HepG2 (cell line): Measurements from ENCODE around the gene PHF21B. TPM values are rescaled to one million over a fixed set of nuclear protein-coding genes. Genes with fewer than 3 reads are reported as not detected.

ENCODE experiments used
- ATAC-seq: fragments of 200-7000 bp; cut with Tn5 transposase; 3 replicates; pipeline ENCODE4 v1.9.1; 2020; ENCODE audit warnings: mild to moderate bottlenecking, moderate library complexity
- BruUV-seq: library from RNA; stranded (reverse); fragments of 400-500 nt; replicated peaks from 2 replicates; lab custom pipeline; 2021; lab: Mats Ljungman, UMichigan
- CTCF ChIA-PET: fragments of 300-600 bp; formaldehyde crosslinking; extraction: SDS; loops from one replicate; lab custom pipeline; 2021; ENCODE audit warnings: low total read pairs, inconsistent platforms, low intra/inter-chr PET ratio; lab: Yijun Ruan, JAX
- POLR2A ChIA-PET: fragments of 350-600 bp; sonication (Branson Sonifier 250); formaldehyde crosslinking; loops from one replicate; lab custom pipeline; 2020; ENCODE audit warnings: antibody characterized with exemption, inconsistent platforms; lab: Yijun Ruan, JAX
- DNase-seq: peaks from one replicate; pipeline ENCODE4 v3.0.0-alpha.2; 2015; ENCODE audit warnings: low spot score
- FAIRE-seq: peaks from 3 replicates; lab custom pipeline; 2011; peaks lifted over from hg19 to GRCh38; lab: Jason Lieb, UNC
- H2AFZ ChIP-seq: one replicate; pipeline ENCODE4 v1.6.1; 2011; ENCODE audit warnings: low read length, inconsistent platforms
- H3K27ac ChIP-seq: fragments of 300-600 bp; 3 replicates; pipeline ENCODE4 v1.8.0; 2011; ENCODE audit warnings: mixed run types, mild to moderate bottlenecking, mixed read lengths, low read length, inconsistent platforms; ENCODE audit not compliant: insufficient read depth; ENCODE audit errors: extremely low read length
- H3K27me3 ChIP-seq, 2 experiments: fragments of 200-600 bp in 1 of 2; 2 replicates in 1 of 2; 3 replicates in 1 of 2; pipeline versions ENCODE4 v1.6.0 to v1.8.0; 2011; ENCODE audit warnings: low read length in 2 of 2, mild to moderate bottlenecking in 2 of 2, moderate library complexity in 2 of 2, inconsistent platforms in 1 of 2; ENCODE audit not compliant: insufficient read depth in 2 of 2, control insufficient read depth in 1 of 2
- H3K36me3 ChIP-seq, 2 experiments: fragments of 200-600 bp in 1 of 2; replicated peaks in 1 of 2; 2 replicates in 1 of 2; 3 replicates in 1 of 2; pipeline versions ENCODE4 v1.5.1 to v1.8.0; 2011; ENCODE audit warnings: low read length in 2 of 2, inconsistent platforms in 1 of 2; ENCODE audit not compliant: insufficient read depth in 2 of 2, control insufficient read depth in 1 of 2
- H3K4me1 ChIP-seq: 2 replicates; pipeline ENCODE4 v1.5.1; 2012; ENCODE audit warnings: low read length, inconsistent platforms; ENCODE audit not compliant: insufficient read depth
- H3K4me2 ChIP-seq: 2 replicates; pipeline ENCODE4 v1.6.0; 2011; ENCODE audit warnings: low read depth, low read length, inconsistent platforms
- H3K4me3 ChIP-seq, 3 experiments: fragments of 200-600 bp in 1 of 3; sonication (generic), shearing (Covaris generic) in 1 of 3; replicated peaks in 1 of 3; 2 replicates each; pipeline ENCODE4 v1.5.1; 2011 to 2016; ENCODE audit warnings: low read length in 3 of 3, inconsistent platforms in 2 of 3, low read depth in 2 of 3, mild to moderate bottlenecking in 2 of 3, control low read depth in 1 of 3, mixed read lengths in 1 of 3; ENCODE audit not compliant: insufficient read depth in 1 of 3
- H3K79me2 ChIP-seq: one replicate; pipeline ENCODE4 v1.6.1; 2011; ENCODE audit warnings: low read length, inconsistent platforms; ENCODE audit not compliant: insufficient read depth
- H3K9ac ChIP-seq: 2 replicates; pipeline ENCODE4 v1.6.0; 2011; ENCODE audit warnings: mild to moderate bottlenecking, low read depth, low read length, inconsistent platforms; ENCODE audit not compliant: insufficient read depth
- H3K9me3 ChIP-seq: 2 replicates; pipeline ENCODE4 v1.5.1; 2012; ENCODE audit warnings: mild to moderate bottlenecking, low read length
- H4K20me1 ChIP-seq: 2 replicates; pipeline ENCODE4 v1.6.0; 2011; ENCODE audit warnings: inconsistent platforms, mild to moderate bottlenecking, low read length, moderate library complexity; ENCODE audit not compliant: insufficient read depth
- HIVEP1 ChIP-seq: sonication (generic); formaldehyde crosslinking; IDR thresholded peaks from 2 replicates; pipeline ENCODE4 v1.4.0; 2020; ENCODE audit warnings: mild to moderate bottlenecking, missing genetic modification reagents
- MED8 ChIP-seq: sonication (generic); formaldehyde crosslinking; IDR thresholded peaks from 2 replicates; pipeline ENCODE4 v1.8.1; 2023; ENCODE audit warnings: mild to moderate bottlenecking, missing genetic modification reagents; ENCODE audit not compliant: insufficient replicate concordance
- SALL1 ChIP-seq: sonication (generic); formaldehyde crosslinking; IDR thresholded peaks from 2 replicates; pipeline ENCODE4 v1.8.0; 2022; ENCODE audit warnings: mild to moderate bottlenecking, missing genetic modification reagents
- U2AF1 ChIP-seq: fragments of 200-400 bp; formaldehyde crosslinking; optimal IDR thresholded peaks from 2 replicates; pipeline ENCODE3; 2017; ENCODE audit warnings: mild to moderate bottlenecking, low read depth, low read length
- ZBTB42 ChIP-seq: sonication (generic); formaldehyde crosslinking; IDR thresholded peaks from 2 replicates; pipeline ENCODE4 v1.5.0; 2020; ENCODE audit warnings: mild to moderate bottlenecking, missing genetic modification reagents
- ZFP36L1 ChIP-seq: sonication (generic); formaldehyde crosslinking; IDR thresholded peaks from 2 replicates; pipeline ENCODE4 v1.8.0; 2022; ENCODE audit warnings: mild to moderate bottlenecking, missing genetic modification reagents, moderate library complexity
- ZNF234 ChIP-seq: sonication (generic); formaldehyde crosslinking; conservative IDR thresholded peaks from 2 replicates; pipeline ENCODE4 v1.5.1; 2020; ENCODE audit warnings: mild to moderate bottlenecking, missing genetic modification reagents
- ZNF501 ChIP-seq: sonication (generic); formaldehyde crosslinking; IDR thresholded peaks from 2 replicates; pipeline ENCODE4 v1.5.1; 2020; ENCODE audit warnings: mild to moderate bottlenecking, moderate library complexity, missing genetic modification reagents
- WGBS: methylation state at CpG from one replicate; pipeline ENCODE4 v1.1.6; 2017; ENCODE audit warnings: low lambda C conversion rate; 5-methylcytosine and 5-hydroxymethylcytosine counted together
- in situ Hi-C: cut with HindIII; loops from 2 replicates; pipeline ENCODE4 v1.10.0; 2017; ENCODE audit warnings: low pct_unique_long_range_greater_than_20kb; ENCODE audit not compliant: extremely low pct_ligation_motif_present
- intact Hi-C: fragments of 100-400 bp; cut with micrococcal nuclease; formaldehyde crosslinking; loops from one replicate; pipeline ENCODE4 v1.10.0; 2022; ENCODE audit not compliant: unreplicated experiment
- polyA plus RNA-seq, 8 experiments: library from polyadenylated mRNA; depleted of rRNA in 3 of 8; stranded (reverse) in 7 of 8; unstranded in 1 of 8; fragments of >200 nt; fragmentation: Illumina TruSeq in 4 of 8; extraction: Trizol in 4 of 8; gene quantifications; 2 replicates each; pipeline versions ENCODE4 v1.2.1 to v1.2.3, GENCODE V29; 2011 to 2016; ENCODE audit warnings: low read depth in 4 of 8, missing spikeins in 1 of 8, mixed read lengths in 1 of 8; ENCODE audit not compliant: insufficient read depth in 1 of 8
- total RNA-seq, 5 experiments: library from RNA; depleted of rRNA; stranded (reverse); fragments of >200 nt; fragmentation: Illumina TruSeq; extraction: Trizol; gene quantifications; 2 replicates each; pipeline ENCODE4 v1.2.3, GENCODE V29; 2016; ENCODE audit warnings: low read depth in 1 of 5

The PHF21B gene
- total and polyA plus RNA-seq, 2 of the 13 experiments (the other 11 are each of a cell fraction or from before 2014, with no cell fraction given) = not detected

DNA sequence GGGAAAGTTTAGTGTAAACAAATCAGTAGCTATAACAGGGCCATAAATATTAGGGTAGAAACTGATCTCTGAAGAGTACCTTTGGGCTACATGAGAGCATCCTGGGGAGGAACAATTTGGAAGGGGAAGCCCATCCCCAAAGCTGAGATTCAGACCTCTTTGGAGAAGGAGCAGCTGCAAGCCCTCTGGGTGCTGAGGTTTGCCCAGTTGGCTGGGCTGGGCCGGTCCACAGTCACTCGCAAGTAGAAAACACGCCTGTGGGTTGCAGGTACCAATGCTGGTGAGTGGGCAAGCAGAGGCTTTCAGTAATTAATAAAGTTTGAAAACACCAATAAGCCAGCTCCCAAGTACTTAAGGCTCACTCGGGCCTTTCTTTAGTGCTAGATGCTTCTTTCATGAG is 132.9 kb downstream of the PHF21B start:
- in situ Hi-C loops = no loop called here
- POLR2A ChIA-PET = no interaction called here
- no TSS peak for BruUV-seq

DNA sequence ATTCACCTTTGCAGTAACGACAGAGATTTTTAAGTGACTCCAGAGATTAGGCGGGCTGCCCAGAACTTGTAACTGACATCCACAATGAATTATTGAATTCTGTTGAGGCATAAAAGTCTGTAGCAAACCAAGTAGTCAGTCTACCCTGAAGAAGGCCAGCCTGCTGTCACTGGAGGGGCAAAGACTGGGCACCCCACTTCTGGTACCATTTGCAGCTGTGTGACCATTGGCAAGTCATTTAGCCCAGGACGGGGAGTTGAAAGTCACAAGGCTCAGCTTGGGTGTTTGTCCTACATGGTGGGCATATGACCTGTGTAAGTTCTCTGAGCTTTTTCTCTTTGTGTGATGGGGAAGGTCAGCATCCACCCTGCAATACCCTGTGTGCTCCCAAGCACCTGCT is 138.0 kb downstream of the PHF21B start:
- ChIA-PET CTCF (no interaction called here), POLR2A (no interaction called here)
- Histone ChIP-seq H3K9ac (no peak overlapping the region), H3K4me2 (no peak overlapping the region), H3K9me3 (peaks cover 16% of the 10 kb centered on the region; the same call in 1 of the 2 replicates), H3K4me1 (no peaks in the 10 kb centered on the region), H3K4me3 (no peak overlapping the region), H3K79me2 (no peaks in the 10 kb centered on the region), H3K36me3 (no peaks in the 10 kb centered on the region), H2AFZ (no peak overlapping the region), H3K27me3 (no peaks in the 10 kb centered on the region), H3K27ac (no peak overlapping the region), H4K20me1 (no peaks in the 10 kb centered on the region)
- FAIRE-seq (no peak), DNase-seq (no peak), ATAC-seq (no peak)
- BruUV-seq = no TSS peak
- in situ Hi-C loops (no loop called here), intact Hi-C loops (no loop called here)
- TF ChIP-seq ZNF234 = no peak
- 73% methylated on average over 2 of the region's 3 CpGs for WGBS

More for the DNA sequence above, 132.9 kb downstream of the PHF21B start:
- intact Hi-C loops = no loop called here
- Histone ChIP-seq H3K27me3 (peaks cover 5 to 21% of the 10 kb centered on the region in 2 experiments; a peak in 3 of 5 replicates), H3K9ac (no peak overlapping the region), H3K79me2 (no peaks in the 10 kb centered on the region), H4K20me1 (no peaks in the 10 kb centered on the region), H3K36me3 (no peaks in the 10 kb centered on the region), H3K27ac (no peak overlapping the region), H3K4me3 (no peak overlapping the region), H3K4me1 (no peaks in the 10 kb centered on the region), H2AFZ (no peak overlapping the region), H3K9me3 (peaks cover 8% of the 10 kb centered on the region; the same call in 1 of the 2 replicates), H3K4me2 (no peak overlapping the region)
- DNase-seq (no peak), ATAC-seq (no peak), FAIRE-seq (no peak)
- TF ChIP-seq ZFP36L1 (CRISPR knock-in tag) = no peak
- TF ChIP-seq MED8 (CRISPR knock-in tag) = no peak
- no peak for TF ChIP-seq SALL1
- no peak for TF ChIP-seq U2AF1
- no peak for TF ChIP-seq ZBTB42
- TF ChIP-seq HIVEP1 (CRISPR knock-in tag) = no peak
- no peak for TF ChIP-seq ZNF501 (CRISPR knock-in tag)
- CTCF ChIA-PET = no interaction called here
- WGBS = 0% methylated on average over 1 of the region's 4 CpGs
